ENCODE results near the gene LRRC55. TPM values are rescaled to one million over a fixed set of nuclear protein-coding genes. Genes with fewer than 3 reads are reported as not detected.

Gene LRRC55
- total RNA-seq, 2 donors from 2014 or later: 0.10 to 0.27 TPM

DNA sequence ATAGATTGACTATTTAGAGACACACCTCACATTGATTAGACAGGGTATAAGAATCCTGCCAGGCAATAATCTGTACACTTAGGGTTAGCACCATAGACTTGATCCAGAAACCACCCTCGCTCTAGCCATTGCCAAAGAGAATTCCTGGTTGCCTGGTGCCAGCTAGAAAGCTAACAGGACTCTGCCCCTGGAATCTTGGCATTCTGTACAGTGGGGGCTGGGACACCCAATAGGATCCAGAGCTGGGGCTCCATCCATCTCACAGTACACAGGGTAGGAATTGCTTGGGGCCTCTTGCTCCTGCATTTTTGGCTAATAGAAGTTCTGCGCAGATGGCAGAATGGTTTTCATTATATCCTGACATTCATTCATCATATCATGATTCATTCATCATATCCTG, 58.3 kb downstream of the LRRC55 start:
- Histone ChIP-seq H3K9me3 (no peaks in the 10 kb centered on the region), H3K27ac (no peak overlapping the region), H3K27me3 (no peaks in the 10 kb centered on the region), H3K4me3 (no peak overlapping the region), H3K36me3 (no peaks in the 10 kb centered on the region), H3K9ac (ENCODE audit: low read depth in 2 of 2, low read length in 2 of 2) (no peak overlapping the region), H3K4me1 (no peaks in the 10 kb centered on the region)
- TF ChIP-seq, protein P1, sequence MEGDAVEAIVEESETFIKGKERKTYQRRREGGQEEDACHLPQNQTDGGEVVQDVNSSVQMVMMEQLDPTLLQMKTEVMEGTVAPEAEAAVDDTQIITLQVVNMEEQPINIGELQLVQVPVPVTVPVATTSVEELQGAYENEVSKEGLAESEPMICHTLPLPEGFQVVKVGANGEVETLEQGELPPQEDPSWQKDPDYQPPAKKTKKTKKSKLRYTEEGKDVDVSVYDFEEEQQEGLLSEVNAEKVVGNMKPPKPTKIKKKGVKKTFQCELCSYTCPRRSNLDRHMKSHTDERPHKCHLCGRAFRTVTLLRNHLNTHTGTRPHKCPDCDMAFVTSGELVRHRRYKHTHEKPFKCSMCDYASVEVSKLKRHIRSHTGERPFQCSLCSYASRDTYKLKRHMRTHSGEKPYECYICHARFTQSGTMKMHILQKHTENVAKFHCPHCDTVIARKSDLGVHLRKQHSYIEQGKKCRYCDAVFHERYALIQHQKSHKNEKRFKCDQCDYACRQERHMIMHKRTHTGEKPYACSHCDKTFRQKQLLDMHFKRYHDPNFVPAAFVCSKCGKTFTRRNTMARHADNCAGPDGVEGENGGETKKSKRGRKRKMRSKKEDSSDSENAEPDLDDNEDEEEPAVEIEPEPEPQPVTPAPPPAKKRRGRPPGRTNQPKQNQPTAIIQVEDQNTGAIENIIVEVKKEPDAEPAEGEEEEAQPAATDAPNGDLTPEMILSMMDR (IDR thresholded peaks at IDR 0.05): no peak
- intact Hi-C loops (cut with DNase I): no loop called here
- no peak for DNase-seq

DNA sequence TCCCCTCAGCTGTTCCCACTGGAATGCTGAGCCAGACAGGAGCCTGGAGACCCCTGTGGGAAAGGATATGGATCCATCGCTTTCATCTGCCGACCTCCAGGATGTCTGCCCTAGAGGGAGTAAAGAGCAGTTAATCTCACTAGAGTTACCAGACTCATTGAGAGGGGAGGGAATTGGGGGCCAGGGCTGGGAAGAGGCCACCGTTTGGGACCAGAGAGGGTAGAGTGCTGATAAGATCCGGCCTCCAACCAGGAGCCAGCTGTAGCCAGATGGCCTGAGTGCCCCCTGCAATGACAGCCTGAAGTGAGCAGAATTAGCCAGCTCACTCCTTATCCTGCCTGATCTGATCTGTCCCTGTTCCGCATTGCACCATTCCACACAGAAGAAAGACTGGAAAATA, 59.0 kb downstream of the LRRC55 start:
- Histone ChIP-seq H3K36me3 (no peaks in the 10 kb centered on the region), H3K4me3 (no peak overlapping the region), H3K9me3 (no peaks in the 10 kb centered on the region), H3K4me1 (no peaks in the 10 kb centered on the region), H3K27me3 (no peaks in the 10 kb centered on the region), H3K27ac (no peak overlapping the region), H3K9ac (ENCODE audit: low read depth in 2 of 2, low read length in 2 of 2) (no peak overlapping the region)
- intact Hi-C loops (cut with DNase I): no loop called here
- no peak for DNase-seq
- TF ChIP-seq, protein P1 (IDR thresholded peaks at IDR 0.05): no peak

Other genes with a start within 250 kb of the LRRC55 start
- gene OR5AK2, start 193.0 kb upstream of the LRRC55 start, total RNA-seq: not detected
- gene APLNR, start 55.3 kb downstream of the LRRC55 start, total RNA-seq: 1 to 10 TPM; 2.5 to 7.1 TPM
- gene TNKS1BP1, start 143.0 kb downstream of the LRRC55 start, total RNA-seq: 100 to 1,000 TPM; 113 to 117 TPM
- 100 to 1,000 TPM in 1 of 2 donors, 10 to 100 TPM in 1; 72.7 to 162 TPM for gene SSRP1, start 153.9 kb downstream of the LRRC55 start, total RNA-seq
- not detected for gene P2RX3, start 156.4 kb downstream of the LRRC55 start, total RNA-seq
- not detected for gene PRG3, start 199.2 kb downstream of the LRRC55 start, total RNA-seq
- gene PRG2, start 208.7 kb downstream of the LRRC55 start, total RNA-seq: not detected
- gene SLC43A3, start 245.2 kb downstream of the LRRC55 start, total RNA-seq: 10 to 100 TPM; 10.6 to 21.4 TPM